VCaP (cell line): Measurements from ENCODE around the gene NGFR.

Experiments used
- H3K27ac ChIP-seq: fragments of 450-650 bp; 2 replicates; pipeline ENCODE4 v1.5.1; 2017
- CTCF ChIP-seq: fragments of 450-650 bp; conservative IDR thresholded peaks from 2 replicates; pipeline ENCODE4 v1.5.1; 2017; ENCODE audit warnings: mild to moderate bottlenecking, moderate library complexity

The NGFR gene

GRCh38 chr17:49508866-49509587 lies 13.9 kb downstream of the NGFR start:
- no peak for TF ChIP-seq CTCF
- H3K27ac ChIP-seq = no peak overlapping the region

GRCh38 chr17:49509588-49509917 lies 14.5 kb downstream of the NGFR start:
- no peak for TF ChIP-seq CTCF

GRCh38 chr17:49510059-49510719 lies 15.1 kb downstream of the NGFR start:
- no peak for TF ChIP-seq CTCF
- H3K27ac ChIP-seq = no peak overlapping the region

More at GRCh38 chr17:49509588-49509917, 14.5 kb downstream of the NGFR start:
- H3K27ac ChIP-seq = no peak overlapping the region

GRCh38 chr17:49510720-49511110 lies 15.6 kb downstream of the NGFR start:
- TF ChIP-seq CTCF = no peak
- no peak overlapping the region for H3K27ac ChIP-seq

- TF ChIP-seq CTCF = no peak
- H3K27ac ChIP-seq = no peak overlapping the region
Observed at GRCh38 chr17:49511810-49512209, 16.7 kb downstream of the NGFR start.

GRCh38 chr17:49512296-49513043 lies 17.4 kb downstream of the NGFR start:
- H3K27ac ChIP-seq = no peak overlapping the region
- TF ChIP-seq CTCF = no peak

- no peak overlapping the region for H3K27ac ChIP-seq
- no peak for TF ChIP-seq CTCF
Observed at GRCh38 chr17:49513044-49513395, 17.9 kb downstream of the NGFR start.
